HG03045 (cell line): ENCODE data around the gene CCDC85C.
A peak's percentile ranks its signal among the peaks of the same experiment; 100 is the strongest.

Experiments
- ATAC-seq: cut with Tn5 transposase; IDR thresholded peaks from one replicate; pipeline ENCODE4 v1.9.1; 2021; ENCODE audit warnings: mild to moderate bottlenecking, moderate library complexity; ENCODE audit not compliant: unreplicated experiment

Gene CCDC85C

DNA sequence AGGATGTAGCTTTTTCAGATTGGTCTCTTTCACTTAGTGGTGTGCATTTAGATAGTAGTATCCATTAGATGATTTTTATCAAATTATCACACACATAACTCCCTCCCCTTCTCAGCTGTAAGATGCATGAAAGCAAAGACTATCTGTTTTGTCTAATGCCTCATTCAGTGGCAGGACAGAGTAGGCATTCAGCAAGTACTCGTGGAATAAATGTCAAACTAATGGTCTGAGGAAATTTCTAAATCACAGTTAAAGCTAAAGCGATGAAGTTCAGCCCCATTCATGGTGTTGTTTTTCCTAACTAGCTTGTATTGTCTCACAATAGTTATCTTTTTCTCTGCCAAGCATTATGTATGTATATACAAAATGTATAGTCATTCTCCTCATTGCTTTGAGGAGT, 106.7 kb downstream of the CCDC85C start:
- no peak for ATAC-seq

DNA sequence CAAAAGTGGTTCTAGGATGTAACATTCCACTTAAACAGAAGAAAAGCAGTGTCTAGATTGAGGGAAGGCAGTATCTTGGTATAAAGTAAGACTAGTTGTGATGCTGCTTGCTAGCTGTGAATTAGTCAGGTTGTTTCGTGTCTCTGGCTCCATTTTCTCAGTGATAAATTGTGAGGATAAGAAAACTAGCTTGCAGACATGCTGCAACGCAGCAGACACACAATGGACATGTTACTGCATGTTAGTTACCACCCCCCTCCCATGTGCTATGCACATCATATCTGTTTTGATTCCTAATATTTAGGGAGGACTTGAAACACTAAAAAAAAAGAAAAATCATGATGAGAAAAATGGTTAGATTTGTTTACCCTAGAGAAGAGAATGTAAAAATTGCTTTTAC, 119.9 kb downstream of the CCDC85C start:
- ATAC-seq: no peak

DNA sequence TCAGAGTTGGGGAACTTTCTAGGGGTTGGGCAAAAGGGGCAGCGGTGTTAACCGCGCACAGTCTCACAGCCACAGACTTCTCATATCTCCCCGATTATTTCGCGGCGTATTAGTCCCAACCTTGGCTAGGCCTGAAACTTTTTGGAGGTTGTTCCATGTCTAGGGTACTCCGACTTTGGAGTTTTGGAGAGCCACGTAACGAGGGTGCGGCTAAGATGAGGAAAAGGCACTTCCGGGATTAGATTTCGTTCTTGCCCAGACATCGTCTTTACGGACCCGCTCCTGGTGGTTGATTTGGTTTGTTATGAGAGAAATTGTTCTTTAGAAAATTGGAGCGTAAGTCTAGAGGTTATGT, 122.3 kb downstream of the CCDC85C start:
- ATAC-seq: no peak

DNA sequence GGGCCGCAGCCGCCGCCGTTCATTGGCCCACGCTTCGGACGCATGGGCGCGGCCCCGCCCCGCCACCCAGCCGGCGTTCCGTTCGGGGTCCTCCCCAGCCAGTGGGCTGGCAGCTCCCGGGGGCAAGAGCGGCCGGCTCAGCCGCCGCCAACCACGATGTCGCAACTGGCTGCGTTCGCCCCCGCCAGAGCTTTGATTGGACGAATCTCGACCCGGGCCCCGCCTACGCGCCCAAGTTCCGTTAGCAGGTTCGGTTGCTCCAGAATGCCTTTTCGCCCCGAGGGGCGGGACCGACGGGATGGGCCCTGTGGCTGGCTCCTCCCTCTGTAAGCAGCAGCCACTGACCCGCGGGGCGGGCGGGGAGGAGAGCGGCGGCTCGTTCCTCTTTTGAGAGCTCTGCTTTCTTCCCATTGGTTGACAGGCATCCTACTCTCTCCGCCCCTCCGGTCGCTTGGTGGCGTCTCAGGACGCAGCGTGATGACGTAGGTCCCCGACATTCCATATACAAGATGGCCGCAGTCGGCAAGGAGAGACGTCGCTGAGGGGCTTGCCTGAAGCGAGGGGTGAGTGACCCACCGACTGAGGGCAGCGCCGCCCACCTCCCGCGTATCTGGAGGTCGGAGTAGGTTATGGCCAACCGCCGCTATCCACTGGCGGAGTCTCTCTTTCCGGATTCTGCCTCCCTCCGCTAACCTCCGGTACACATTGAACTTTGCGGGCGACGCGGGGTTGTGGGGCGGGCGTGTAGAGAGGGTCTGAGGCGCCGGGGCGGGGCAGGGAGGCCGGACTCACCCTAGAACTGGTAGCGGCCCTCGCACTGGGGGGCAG, 122.9 kb downstream of the CCDC85C start, which contains the start of gene CCNK:
TSS of gene CCNK (plus strand) at position 493 of the 828 bp plus-strand sequence. CDS start 11,269 bp downstream, outside the sequence.
- peak; percentile 88 for ATAC-seq

DNA sequence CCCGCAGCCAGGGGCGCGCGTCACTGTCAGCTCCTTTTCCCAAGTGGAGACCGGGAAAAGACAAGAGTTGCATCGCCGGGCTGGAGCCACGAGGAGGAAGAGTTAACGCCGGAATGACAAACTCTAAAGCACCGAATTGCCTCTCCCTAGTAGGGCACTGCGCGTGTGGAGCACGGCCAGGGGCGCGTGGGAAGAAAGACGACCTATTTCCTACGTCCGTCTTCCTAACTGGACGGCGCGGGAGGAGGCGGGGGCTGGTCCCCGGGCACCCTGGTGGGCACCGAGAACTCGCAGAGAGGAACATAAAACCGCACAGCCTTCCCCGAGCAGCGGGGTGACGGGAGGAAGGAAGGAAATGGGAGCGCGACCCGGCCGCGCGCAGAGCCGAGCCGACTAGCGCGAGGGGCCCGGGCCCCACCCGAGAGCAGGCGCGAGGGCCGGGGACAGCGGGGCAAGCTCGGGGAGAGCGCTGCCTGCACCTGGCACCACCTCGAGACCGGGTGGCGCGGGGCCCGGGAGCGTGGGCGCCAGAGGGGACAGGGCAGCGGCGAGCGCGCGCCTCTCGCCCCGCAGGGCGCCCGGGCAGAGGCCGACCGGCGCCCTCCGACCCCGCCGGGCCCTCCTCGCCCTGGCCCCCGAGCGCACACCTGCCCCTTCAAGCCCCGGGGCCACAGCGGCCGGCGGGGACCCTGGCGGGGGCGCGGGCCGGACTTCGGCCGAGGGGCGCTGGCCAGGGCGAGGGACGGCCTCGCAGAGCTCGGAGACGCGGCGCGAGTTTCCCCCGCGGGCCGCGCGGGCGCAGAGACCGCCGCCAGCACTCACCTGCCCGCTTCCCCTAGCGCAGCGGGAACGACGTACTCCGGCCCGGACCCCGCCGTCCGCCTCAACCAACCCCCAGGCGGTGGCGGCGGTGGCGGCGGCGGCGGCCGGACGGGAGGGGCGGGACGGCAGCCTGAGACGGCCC, 123.8 kb downstream of the CCDC85C start, which contains the start of gene SETD3:
TSS of gene SETD3 (minus strand) at position 954 of the 964 bp plus-strand sequence. CDS start 15,054 bp downstream, outside the sequence.
- peak; percentile 8 for ATAC-seq

DNA sequence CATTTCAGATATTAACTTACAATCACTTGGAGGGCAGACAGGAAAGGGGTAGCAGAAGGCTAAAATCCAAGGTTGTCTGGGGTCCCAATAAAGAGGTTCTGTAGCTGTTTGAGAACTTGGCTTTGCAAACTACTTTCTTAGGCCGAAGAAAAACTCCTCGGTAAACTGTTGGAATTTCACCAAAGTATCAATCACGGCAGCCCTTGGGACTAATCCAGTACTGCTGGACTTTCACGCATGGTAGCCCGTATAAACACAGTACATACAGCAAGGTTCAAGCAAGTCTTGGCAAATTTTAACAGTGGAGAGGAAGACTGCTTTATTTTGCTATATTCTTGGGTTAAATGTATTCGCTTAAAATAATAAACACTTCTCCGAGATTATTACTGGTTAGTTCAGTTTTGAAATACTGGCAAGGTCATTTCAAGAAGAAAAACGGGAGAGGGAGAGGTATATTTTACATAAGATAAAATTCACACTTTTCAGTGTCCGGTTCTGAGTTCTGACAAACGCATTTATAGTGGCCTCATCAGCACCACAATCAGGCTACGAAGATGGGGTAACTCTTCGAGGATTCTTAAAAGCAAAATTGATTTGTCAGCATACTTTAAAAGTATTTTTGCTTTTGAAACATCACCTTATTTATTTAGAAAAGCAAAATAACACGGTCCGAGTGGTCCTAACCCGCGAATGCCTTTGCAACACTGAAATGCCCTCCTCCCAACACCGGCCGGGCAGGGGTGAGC, 124.7 kb downstream of the CCDC85C start:
- no peak for ATAC-seq

DNA sequence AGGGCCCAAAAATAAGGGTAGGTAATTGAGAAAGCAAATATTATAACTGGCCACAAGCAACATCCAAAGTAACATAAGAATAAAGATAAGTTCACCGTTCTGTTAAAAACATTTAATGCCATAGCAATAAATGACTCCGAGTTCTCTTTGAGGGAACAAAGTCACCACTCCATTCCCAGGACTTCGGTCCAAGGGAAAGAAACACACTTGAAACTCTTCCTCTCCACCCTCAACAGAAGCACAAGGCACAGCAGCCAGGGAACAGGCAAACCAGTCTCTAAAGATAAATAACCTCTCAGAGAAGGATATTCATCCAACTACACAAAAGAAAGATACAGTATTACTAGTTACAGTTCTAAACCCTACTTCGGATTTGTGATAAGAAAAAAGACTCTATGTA, 125.9 kb downstream of the CCDC85C start:
- ATAC-seq: no peak

DNA sequence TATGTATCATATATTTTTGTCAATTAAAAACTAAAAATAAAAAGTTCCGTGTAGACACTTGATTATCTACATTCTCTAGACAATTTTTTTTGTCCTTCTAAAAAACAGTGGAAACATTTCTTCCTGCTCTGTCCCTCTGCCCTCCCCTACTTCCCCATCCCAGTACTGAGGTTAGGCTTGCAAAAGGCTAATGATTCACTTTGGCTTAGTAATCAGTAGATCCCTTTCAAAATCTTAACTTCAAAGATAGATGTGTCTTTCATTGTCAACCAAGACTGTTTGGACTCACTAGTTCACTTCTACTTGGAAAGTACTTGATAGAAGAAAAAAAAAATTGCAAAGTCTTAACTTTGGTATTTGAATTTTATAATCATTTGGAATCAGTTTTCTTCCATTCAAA, 127.1 kb downstream of the CCDC85C start:
- ATAC-seq: no peak

DNA sequence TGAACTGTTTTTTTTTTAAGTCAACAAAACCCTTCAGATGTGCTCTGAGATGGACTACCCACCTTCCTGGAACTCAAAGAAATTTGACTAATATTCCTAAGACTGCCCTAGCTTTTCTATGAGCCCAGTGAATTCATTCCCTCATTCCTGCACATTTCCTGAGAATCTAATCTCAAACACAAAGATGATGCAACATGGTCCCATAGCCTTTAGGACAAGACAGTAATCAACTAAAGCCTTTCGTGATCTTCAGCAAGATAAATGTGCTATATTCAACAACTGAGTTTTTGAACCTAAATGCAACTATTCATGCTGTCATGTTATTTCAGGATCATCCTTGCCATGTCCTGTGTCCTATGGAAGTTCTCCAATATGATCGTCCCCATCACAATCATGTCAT, 128.3 kb downstream of the CCDC85C start:
- no peak for ATAC-seq

DNA sequence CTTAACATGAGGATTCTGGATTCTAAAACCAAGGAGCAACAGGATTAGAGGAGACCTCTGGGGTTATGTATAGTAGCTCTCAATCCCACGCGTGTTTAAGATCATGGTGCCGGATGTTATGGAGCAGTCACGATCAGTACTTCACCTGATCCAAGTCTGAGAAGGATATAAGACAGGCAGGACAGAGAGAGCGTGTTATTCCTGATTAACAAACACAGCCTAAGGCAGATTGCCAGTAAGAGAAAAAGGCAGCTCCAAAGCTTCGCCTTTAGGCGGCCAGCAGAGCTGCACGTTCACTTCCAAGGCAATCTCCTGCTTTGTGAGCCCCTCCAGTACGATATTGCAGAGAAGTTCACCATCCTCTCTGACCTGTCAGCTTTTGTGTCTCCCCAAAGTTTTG, 128.8 kb downstream of the CCDC85C start:
- no peak for ATAC-seq

DNA sequence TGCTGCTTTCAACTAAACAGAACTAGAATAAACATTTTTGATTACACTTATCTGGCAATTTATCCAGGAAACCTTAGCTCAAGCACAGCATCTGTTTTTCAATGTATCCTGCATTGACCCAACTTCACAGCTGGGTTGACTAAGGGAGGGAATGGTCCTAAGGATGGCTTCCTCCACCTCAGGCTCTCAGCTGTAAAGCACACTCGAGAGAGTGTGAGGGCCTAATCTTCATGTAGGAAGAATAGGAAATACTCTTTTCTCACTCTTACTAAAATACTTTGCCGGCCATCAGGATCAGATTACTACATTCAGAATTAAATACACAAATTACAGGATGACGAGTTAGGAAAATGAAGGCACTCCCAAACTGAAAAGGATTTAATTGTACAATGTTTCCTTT, 130.5 kb downstream of the CCDC85C start:
- no peak for ATAC-seq

DNA sequence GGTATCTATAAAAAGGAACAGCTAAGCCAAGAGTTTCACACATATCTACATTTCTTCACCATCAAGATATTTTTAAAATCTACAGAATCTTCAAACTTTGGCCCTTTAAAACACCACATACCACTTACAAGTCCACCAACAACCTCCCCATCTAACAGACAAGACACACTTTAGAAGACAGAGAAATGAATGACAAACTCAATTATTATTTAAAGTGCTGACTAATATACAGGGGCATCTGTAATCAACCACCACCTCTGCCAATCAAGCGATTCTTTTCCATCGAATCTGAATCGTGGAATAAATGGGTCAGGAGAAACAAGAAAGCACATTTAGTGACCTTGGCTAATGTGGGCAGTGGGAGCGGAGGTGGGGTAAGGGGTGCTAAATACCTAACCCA, 131.1 kb downstream of the CCDC85C start:
- no peak for ATAC-seq

DNA sequence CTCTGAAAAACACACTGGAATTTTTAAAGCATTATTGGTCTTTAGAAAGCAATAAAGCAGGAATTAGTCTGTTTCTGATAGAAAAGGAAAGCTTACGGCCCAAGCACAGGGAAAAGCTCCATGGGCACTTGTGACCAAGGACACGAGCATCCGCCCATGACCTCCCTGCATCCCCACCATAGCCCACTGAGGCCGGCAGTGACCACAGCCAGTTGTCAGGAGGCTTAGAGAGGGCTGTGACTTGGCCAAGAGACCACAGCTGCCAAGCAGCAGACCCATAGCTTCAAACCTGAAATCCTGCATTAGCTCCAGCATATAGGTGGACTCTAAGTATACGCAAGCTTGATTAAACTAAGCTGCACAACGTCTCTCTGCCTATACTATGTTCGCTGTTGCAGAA, 132.3 kb downstream of the CCDC85C start:
- ATAC-seq: no peak

DNA sequence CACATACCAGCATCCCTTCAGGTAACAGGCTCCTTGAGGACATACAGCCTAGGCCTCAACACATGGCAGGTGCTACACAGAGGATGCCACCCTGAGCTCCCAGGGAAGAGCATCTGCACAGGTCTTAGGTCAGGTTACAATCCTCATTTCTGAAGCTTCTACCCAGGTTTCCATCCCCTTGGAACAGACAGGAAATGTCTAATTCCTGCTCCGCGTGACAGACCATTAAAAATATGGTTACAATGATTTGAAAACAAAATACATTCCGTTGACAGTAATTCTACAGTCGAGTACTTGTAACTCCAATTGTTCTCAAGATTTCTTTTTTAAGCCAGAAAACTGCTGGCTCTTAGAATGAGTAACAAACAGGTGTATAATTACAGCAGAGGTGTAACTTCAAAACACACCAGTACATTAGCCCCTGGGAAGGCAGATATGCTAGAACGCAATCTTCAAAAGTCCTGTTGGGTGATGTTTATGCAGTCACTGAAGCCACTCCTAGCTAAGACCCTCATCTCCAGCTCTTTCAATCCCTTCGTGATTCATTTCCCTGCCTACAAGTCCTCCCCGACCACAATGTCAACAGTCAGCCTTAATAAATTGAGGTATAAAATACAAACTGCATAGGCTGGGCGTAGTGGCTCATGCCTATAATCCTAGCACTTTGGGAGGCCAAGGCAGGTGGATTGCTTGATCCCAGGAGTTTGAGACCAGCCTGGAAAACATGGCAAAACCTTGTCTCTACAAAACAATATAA, 135.0 kb downstream of the CCDC85C start:
- ATAC-seq: no peak

DNA sequence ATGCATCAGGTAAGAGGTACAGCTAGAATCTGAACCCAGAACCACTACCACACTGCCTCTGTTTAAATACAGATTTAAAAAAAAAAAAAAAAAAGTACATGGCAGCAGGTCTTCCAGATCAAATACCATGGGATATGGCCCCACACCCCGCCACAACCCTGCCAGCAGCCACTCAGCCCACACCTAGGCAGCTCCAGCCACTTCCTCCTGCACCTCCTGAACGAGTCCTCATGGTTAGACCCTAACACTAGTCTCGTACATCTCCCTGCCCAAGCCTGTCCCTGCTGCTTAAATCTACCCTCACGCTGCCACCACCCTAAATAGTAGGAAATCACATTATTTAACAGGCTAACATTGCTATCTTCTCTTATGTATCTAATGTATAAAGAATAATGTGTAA, 135.9 kb downstream of the CCDC85C start:
- ATAC-seq: no peak

DNA sequence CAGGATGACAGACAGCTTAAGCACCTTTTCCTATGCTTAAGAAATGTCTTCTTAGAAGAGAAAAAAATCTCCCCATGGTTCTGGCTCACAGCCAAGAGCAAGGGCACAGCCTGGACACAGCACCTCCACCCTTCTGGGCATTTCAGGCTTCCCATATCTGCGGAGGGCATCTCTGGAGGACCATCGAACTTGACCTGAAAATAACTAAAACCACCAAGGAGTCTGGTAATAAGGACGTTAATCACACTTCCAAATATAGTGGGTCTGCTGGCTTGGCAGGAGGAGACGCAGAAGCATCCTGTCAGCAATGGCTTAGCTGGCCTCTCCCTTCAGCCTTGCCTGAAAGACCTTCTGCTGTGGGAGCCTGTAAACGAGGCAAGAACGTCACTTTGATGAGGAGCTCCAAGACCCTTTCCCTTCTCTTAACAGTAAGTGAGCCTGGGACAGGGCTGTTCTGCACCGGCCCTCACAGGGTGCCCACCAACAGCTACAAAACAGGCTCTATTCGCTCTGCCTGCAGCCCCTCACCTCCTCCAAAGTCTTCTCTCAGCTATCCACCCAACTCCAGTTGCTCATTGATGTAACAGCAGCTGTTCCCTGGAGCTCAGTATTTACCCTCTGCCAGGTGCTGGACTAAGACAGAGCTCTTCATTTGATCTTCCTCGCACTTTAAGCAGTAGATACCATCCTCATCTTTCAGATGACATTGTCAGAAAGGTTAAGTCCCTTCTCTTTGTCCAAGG, 136.5 kb downstream of the CCDC85C start:
- no peak for ATAC-seq

DNA sequence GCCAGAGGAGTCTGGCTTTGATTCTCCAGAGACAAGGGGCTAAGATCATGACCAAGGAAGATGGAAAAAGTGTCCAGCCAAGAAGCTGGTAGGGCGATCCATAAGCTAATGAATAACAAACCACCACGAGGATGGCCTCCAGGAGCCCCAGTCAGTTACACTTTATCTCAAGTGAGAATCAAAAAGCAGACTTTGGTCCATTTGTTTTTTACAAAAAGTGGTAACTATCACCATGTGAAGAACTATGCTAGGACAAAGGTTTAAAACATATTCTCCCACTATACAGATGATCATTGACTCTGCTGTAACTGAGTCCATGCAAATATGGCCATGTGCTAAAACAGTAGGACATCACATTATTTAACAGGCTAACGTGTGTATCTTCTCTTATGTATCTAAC, 137.2 kb downstream of the CCDC85C start:
- ATAC-seq: no peak

DNA sequence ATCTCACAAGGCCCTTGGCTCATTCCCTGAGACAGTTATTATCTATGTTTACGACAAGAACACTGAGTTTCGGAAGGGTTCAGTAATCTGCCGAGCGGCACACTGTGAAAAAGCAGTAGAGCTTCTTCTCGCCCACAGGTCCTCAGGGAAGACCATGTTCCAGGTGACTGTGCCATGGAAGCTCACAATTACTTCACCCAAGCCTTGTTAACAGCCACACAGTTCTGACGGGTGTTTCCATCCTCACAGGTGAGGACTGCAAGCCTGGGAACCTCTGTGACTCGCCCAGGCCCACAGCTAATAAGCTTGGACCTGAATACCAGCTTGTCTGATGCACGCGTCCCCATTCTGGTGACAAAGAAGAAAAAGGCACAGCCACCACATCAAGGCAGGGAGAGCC, 138.7 kb downstream of the CCDC85C start:
- no peak for ATAC-seq

DNA sequence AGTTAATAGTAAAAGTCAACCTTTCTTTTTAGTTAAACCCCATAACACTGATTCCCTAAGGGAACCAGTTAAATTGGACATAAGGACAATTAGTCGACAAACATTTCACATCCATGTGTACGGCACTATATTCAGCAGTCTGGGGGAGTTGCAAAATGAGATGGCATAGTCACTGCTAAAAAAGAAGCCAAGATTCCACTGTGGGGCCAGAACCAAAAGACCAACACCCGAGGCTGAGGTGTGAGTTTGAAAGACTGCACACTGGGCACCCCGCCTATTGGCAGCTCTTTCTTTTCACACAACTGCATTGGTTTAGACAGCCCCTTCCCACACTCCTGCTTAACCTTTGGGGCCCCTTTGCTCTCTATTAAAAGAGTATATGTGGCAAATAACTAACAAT, 140.0 kb downstream of the CCDC85C start:
- ATAC-seq: no peak

DNA sequence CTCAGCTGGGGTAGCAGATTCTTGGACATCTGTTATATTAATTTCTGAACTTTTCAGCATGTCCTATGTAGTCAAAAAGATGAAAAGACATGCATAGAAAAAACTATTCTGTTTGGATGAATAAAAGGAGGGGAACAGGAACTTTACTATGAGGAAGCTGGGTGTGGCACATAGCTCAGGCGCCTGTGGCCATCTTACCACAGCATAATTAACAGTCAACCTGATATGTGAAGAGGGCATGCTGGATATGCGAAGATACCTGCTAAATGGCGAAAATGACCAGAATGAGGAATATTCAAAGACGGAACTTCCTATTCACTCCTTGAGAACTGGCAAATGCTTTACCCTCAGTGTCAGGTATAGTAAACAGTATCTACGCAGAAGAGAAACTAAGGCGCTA, 141.8 kb downstream of the CCDC85C start:
- ATAC-seq: no peak
